Posterior vena cava (tissue), 2 donors: ENCODE results near the gene RBCK1. TPM values are rescaled to one million over a fixed set of nuclear protein-coding genes. Genes with fewer than 3 reads are reported as not detected.
"Not testable (repeated sequence)": the region's sequence is repeated elsewhere in the genome, so short reads cannot be mapped to it uniquely, and the experiment has no call there.

ENCODE experiments used
- DNase-seq: peaks from one replicate; pipeline ENCODE4 v3.0.0-alpha.2; 2020; ENCODE audit warnings: low spot score
- intact Hi-C, 2 donors: fragments of 100-400 bp; cut with DNase I; formaldehyde crosslinking; loops; one replicate each; pipeline versions ENCODE4 v1.14.1 to v1.14.2; 2022 to 2023
- total RNA-seq, 2 donors: library from RNA; stranded (reverse); fragmentation: NEBNext Ultra II Directional; extraction: Animal tissue kit (Norgen Biotek cat#: 25700); gene quantifications; one replicate each; pipeline ENCODE4 v1.2.1, GENCODE V29; 2021
- donor health status: DM: yes; HTN: yes; CAD: no.
- donor health status: DM: yes; HTN: yes; CAD: no.

The RBCK1 gene
- total RNA-seq, 2 donors from 2014 or later: 46.7 to 54.4 TPM

DNA sequence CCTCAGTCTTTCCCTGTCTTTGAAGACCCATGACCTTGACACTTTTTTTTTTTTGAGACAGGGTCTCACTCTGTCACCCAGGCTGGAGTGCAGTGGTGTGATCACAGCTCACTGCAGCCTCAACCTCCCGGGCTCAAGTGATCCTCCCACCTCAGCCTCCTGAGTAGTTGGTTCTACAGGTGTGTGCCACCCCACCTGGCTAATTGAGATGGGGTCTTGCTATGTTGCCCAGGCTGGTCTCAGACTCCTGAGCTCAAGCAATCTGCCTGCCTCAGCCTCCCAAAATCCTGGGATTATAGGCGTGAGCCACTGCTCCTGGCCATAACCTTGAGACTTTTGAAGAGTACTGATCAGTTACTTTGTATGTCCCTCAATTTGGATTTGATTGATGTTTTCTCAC is 14.8 kb upstream of the RBCK1 start:
- intact Hi-C loops, DNase-seq: not testable (repeated sequence)

DNA sequence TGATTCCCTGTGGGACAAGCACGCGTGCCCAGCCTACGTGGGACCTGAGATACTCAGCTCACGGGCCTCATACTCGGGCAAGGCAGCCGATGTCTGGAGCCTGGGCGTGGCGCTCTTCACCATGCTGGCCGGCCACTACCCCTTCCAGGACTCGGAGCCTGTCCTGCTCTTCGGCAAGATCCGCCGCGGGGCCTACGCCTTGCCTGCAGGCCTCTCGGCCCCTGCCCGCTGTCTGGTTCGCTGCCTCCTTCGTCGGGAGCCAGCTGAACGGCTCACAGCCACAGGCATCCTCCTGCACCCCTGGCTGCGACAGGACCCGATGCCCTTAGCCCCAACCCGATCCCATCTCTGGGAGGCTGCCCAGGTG is 11.9 kb upstream of the RBCK1 start:
- intact Hi-C loops: no loop called here
- no peak for DNase-seq

DNA sequence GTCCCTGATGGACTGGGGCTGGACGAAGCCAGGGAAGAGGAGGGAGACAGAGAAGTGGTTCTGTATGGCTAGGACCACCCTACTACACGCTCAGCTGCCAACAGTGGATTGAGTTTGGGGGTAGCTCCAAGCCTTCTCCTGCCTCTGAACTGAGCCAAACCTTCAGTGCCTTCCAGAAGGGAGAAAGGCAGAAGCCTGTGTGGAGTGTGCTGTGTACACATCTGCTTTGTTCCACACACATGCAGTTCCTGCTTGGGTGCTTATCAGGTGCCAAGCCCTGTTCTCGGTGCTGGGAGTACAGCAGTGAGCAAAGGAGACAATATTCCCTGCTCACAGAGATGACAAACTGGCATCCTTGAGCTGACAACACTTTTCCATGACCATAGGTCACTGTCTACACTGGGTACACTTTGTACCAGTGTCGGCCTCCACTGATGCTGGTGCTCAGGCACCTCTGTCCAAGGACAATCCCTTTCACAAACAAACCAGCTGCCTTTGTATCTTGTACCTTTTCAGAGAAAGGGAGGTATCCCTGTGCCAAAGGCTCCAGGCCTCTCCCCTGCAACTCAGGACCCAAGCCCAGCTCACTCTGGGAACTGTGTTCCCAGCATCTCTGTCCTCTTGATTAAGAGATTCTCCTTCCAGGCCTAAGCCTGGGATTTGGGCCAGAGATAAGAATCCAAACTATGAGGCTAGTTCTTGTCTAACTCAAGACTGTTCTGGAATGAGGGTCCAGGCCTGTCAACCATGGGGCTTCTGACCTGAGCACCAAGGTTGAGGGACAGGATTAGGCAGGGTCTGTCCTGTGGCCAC is 11.3 kb upstream of the RBCK1 start:
- DNase-seq: no peak
- intact Hi-C loops: no loop called here

DNA sequence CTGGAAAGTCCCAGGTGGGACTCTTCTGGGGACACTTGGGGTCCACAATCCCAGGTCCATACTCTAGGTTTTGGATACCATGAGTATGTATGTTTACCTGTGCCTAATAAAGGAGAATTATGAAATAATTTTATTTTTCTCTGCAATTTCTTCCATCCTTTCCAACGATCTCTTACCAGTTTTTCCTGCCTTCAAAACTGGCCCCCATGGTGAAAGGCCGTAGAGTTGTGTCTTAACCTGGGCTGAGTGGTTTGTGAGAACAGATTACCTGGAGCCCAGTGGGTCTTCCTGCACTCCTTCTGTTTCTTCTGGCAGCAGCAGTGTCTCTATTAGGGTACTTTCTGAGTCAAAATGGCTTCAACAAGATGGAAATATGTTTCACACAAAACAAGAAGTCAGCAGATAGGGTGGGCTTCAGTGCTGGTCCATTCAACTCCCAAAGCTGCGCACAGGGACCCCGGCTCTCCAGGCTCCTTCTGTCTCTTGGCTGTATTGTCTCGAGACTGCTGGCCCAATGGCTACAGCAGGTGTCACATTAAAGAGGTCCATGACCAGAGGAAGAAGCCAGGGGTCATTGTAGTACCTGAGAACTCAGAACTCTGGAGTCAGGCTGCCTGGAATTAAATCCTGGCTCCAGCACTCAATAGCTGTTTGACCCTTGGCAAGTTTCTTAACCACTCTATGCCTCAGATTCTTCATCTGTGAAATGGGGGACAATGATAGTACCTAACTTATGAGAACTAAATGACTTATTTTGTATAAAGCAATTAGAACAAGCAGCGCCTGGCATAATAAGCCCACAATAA is 10.5 kb upstream of the RBCK1 start:
- DNase-seq: no peak
- intact Hi-C loops: no loop called here

DNA sequence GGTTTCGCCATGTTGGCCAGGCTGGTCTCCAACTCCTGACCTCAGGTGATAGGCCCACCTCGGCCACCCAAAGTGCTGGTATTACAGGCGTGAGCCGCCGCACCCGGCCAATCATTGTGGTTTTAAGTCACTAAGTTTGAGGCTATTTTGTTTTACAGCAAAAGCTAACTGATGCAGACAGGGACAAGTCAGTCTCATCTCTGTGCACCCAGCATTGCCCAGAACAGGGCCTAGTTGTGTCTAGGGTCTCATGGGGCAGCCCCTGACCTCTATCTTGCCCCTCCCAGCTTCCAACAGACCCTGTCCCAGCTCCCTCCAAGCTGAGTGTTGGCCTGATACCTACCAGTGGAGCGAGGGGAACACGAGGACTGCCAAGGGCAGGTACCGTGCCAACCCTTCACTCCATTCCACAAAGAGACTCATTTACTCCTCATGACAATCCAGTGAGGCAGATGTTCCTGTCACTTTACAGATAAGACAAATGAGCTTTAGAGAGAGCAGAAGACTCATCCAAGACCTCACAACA is 8.9 kb upstream of the RBCK1 start:
- intact Hi-C loops: no loop called here
- no peak for DNase-seq

DNA sequence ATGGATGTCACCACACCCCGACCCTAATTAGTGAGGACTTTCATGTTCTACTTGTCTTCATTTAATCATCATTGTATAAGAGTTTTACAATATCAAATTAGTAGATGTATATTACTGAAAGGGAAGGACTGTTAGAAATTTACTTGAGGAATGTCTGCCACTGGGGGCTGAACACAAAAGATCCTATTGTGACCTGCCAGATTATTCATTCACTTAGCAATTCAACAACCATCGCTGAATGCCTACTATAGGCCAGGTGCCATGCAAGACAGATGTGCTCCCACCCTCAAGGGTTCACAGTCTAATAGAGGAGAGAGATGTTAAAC is 8.0 kb upstream of the RBCK1 start:
- intact Hi-C loops: loop anchor here in 1 of 2 donors (10.0 kb wide), 1 partner anchor 45 kb away; no protein-coding TSS in a partner anchor
- no peak for DNase-seq

DNA sequence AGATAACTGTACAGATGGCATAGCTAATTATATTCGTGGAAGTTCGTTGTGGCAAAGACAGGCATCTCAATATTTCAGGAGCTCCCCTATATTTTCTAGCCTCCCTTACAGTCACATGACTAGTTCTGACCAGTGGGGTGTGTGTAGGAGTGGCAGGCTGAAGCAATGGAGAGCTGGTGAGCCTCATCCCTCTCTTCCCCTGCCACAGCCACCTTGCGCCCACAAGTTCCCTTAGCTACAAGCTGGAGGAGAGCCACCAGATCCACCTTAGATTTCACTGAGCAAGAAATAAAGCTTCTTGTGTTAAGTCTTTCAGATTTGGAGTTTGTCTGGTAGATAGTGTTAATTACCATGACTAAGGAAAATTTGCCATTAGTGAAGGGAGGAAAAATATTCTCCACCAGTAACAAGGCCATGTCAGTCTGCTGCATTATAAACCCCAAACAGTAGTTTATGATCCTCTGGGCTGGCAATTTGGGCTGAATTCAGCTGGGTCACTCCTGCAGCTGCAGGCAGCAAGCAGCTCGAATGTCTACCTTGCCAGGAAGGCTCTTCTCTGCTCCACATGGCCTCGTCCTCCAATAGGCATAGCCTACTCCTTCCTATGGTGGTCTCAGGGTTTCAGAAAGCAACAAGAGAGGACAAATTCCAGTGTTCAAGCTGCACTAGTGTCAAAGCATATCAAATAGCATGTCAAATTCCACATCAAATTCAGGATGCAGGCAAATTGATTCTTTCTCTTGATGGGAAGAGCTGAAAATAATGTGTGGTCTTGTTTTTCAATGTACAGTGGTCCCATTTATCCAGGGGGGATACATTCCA is 7.4 kb upstream of the RBCK1 start:
- intact Hi-C loops: loop anchor here in 1 of 2 donors (10.0 kb wide), 1 partner anchor 46 kb away; no protein-coding TSS in a partner anchor
- no peak for DNase-seq

DNA sequence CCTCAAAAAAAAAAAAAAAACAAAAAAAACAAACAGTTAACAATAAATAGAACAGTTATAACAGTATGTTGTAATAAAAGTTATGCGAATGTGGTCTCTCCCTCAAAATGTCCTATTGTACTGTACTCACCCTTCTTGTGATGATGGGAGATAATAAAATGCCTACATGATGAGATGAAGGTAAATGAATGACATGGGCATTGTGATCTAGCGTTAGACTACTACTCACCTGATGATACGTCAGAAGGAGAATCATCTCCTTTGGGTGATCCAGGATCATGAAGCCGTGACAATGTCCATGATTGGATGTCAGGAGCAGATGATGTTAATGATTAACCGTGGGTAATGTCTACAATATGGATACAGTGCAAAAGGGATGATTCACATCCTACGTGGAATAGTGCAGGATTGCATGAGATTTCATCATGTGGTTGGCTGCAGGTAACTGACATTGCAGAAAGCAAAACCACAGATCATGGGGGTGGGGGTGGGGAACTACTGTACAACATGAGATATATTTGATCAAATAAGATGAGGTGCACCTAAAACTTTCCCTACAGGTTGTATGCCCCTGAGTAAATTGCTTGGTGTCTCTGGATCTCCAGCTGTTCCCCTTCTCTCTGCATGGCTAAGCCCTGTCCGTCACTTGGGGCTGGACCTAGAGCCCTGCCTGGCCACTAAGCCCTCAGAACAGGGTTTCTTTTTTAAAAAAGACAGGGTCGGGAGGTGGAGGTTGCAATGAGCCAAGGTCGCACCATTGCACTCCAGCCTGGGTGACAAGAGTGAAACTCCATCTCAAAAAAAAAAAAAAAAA is 6.2 kb upstream of the RBCK1 start:
- intact Hi-C loops: loop anchor here in 1 of 2 donors (10.0 kb wide), 1 partner anchor 47 kb away; no protein-coding TSS in a partner anchor
- no peak for DNase-seq

DNA sequence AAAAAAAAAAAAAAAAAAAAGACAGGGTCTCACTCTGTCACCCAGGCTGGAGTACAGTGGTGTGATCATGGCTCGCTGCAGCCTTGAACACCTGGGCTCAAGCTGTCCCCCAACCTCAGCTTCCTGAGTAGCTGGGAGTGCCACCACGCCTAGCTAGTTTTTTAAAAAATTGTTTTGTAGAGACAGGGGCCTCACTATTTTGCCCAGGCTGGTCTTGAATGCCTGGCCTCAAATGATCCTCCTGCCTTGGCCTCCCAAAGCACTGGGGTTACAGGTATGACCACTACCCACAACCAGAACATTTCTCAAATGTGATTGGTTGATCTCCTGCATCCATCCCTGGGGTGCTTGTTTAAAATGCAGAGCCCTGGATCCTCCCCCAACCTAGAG is 5.6 kb upstream of the RBCK1 start:
- intact Hi-C loops: loop anchor here in 1 of 2 donors (10.0 kb wide), 1 partner anchor 48 kb away; no protein-coding TSS in a partner anchor
- no peak for DNase-seq

DNA sequence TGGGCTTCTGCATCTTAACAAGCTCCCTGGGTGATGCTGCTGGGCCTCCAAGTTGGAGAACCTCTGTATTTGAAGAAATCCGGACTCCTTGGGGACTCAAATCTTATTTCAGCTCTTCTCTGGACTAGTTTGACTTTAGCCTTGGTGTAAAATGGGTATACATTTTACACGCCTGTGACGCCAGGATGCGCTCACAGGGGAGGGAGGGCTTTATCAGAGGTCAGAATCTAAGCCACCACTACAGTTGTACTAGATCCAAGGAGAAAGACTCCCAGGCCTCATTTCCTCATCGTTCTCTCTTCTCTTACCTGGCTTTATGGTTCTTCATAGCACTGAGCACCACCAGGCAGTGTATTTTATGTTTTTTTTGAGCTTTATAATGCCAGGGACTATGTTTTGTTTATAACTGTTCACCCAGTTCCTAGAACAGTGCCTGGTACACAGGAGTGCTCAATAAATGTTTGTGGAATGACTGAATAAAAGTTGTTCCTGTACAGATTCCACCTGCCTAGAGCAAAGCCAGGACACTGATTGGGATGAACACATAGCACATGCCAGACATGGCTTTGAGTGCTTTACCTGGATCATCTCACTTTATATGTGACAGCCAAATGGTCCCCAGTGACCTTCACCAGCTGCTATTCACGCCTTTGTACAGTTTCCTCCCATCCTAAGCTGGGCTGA is 5.1 kb upstream of the RBCK1 start:
- no peak for DNase-seq
- intact Hi-C loops: loop anchor here in 1 of 2 donors (10.0 kb wide), 1 partner anchor 48 kb away; no protein-coding TSS in a partner anchor

DNA sequence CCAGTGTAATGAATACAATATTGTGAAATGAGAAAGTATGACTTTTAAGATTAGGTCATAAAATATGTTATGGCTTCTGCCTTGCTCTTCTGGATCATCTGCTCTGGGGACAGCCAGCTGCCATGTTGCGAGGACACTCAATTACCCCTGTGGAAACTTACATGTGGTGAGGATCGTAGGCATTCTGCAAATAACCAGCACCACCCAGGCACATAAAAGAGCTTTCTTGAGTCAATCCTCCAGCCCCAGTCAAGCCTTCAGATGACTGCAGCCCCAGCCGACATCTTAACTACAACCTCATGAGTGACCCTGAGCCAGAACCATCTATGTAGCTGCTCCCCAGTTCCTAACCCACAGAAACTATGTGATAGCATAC is 4.5 kb upstream of the RBCK1 start:
- DNase-seq: no peak
- intact Hi-C loops: loop anchor here in 1 of 2 donors (10.0 kb wide), 1 partner anchor 49 kb away; no protein-coding TSS in a partner anchor

DNA sequence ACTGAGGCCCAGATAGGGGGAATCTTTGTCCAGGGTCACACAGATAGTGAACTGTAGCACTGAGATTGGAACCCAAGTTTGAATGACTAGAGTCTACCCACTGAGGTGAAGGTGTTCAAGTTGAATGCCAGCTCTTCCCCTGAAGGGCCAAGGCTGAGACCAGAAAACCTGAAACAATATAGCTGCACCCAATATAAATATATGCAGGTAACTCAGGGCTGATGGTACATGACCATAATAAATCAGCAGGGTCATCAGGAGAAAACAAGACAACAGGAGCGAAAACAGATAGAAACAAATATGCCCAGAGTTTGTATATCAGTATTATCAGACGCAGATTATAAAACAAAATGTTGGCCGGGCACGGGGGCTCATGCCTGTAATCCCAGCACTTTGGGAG is 4.0 kb upstream of the RBCK1 start:
- no peak for DNase-seq
- intact Hi-C loops: loop anchor here in 1 of 2 donors (10.0 kb wide), 1 partner anchor 49 kb away; no protein-coding TSS in a partner anchor

DNA sequence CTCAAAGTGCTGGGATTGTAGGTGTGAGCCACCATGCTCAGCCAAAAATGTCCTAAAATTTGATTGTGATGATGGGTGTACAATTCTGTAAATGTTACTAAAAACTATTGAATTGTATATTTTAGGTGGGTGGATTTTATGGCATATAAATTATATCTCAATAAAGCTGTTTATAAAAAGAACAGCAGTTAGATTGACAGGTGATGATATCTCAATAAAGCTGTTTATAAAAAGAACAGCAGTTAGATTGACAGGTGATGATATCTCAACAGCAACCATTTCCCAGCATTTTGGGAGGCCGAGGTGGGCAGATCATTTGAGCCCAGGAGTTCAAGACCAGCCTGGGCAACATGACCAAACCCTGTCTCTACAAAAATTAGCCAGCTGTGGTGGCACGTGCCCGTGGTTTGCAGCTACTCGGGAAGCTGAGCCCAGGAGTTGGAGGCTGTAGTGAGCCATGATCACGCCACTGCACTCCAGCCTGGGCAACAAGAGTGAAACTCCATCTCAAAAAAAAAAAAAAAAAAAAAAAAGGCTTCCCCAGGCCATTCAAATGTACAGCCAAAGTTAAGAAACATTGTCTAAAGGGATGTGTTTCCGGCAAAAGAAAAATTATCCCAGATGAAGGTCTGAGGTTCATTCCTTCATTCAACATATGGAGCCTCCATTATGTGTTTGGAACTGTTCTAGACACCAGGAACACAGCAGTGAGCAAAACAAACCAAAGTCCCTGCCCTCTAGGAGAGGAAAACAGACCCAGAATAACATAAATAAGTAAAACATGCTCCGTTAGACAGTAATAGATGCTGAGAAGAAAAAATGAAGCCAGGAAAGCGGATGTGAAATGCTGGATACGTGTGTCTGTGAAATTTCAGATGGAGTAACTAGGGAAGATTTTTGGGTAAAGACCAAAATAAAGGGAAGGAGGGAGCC is 1.6 kb upstream of the RBCK1 start:
- DNase-seq: no peak
- intact Hi-C loops: loop anchor here in 1 of 2 donors (10.0 kb wide), 1 partner anchor 52 kb away; no protein-coding TSS in a partner anchor

DNA sequence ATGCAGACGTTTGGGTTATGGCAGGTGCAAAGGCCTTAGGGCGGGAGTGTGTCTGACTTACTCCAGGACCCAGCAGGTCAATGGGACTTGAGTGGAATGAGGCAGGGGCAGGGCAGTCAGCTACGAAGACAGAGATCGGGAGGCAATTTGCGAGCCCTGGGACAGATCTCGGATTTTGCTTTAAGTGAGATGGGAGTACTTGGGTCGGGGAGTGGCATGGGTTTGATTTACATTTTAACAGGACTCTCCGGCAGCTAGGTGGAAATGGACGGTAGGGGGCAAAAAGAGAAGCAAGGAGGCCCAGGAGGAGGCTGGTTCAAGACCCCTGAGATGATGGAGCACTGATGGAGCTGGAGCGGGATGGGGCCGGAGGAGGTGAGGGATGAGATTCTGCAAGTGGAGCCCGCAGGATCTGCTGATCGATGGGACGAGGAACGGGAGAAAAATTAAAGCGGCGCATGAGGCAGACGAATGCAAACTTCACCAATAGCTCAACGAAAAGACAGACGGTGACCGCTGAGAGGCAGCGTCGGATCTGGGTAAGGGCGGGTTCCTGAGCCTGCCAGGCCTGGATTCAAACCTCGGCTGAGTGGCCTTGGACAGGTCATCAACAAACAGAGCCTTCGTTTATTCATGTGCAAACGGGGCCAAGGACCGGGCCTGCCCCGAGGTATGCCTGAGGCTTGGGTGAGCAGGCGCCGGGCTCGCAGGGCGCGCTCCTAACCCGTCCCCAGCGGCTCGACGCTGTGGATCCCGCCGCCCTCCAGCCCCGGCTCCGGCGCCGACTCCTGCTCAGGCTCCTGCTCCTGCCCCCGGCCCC is 756 bp upstream of the RBCK1 start:
- peak; percentile 89 for DNase-seq
- intact Hi-C loops: loop anchor here in 1 of 2 donors (10.0 kb wide), 1 partner anchor 53 kb away; no protein-coding TSS in a partner anchor

DNA sequence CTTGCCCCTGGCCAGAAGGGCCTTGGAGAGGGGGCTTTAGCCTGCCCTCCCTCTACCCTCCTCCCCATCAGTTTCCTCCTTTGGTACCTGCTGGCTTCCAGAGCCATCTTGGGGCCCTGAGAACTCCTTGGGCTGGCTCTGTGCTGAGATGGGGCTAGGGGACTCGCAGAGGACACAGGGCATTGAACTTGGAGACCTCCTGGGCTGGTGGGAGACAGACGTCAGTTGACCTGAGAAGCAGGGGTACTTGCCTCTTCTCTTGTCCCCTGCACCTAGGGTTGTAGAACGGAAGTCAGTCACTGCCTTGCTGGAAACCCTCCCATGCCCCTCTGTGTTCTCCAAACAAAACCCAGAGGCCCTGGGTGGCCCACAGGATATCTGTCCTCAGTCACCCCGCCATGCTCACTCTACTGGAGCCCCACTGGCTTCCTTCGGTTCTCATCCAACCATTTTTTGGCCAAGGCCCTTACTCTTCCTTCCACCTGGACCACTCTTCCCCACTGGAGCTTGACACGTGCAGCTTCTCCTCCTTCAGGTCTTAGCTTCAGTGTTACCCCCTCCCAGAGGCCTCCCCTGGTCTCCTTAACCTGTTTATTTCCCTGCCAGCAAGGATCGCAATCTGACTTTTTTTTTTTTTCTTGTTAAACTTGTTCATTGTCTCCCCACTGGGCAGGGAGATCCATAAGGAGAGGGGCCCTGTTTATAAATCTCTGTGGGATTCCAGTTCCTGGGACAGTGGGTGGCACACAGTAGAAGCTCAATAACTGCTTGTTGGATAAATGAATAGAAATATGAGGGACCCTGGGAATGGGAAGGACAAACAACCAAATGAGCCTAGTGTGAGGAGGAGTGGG is 971 bp downstream of the RBCK1 start:
- intact Hi-C loops: loop anchor here in 1 of 2 donors (10.0 kb wide), 1 partner anchor 54 kb away; no protein-coding TSS in a partner anchor

More for the DNA sequence above, 971 bp downstream of the RBCK1 start:
- DNase-seq: peak; percentile 53
